Measurements from ENCODE around the gene DMD. TPM values are rescaled to one million over a fixed set of nuclear protein-coding genes. Genes with fewer than 3 reads are reported as not detected.

Gene DMD
- polyA plus RNA-seq, 3 donors = 0.23 TPM; not detected in 2

DNA sequence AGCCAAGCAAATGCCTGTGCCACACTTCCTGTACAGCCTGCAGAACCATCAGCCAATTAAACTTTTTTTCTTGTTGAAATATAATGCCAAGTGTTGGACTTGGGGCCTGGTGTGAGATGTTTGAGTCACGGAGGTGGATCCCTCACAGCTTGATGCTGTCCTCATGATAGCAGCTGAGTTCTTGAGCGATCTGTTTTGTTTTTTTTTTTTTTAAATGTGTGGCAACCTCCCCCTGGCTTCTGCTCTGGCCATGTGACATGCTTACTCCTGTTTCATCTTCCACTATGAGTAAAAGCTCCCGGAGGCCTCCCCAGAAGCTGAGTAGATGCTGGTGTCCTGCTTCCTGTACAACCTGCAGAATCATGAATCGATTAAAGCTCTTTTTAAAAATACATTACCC, 1166.2 kb downstream of the DMD start:
- Mint-ChIP-seq H3K27me3 (ENCODE audit: low read depth in 3 of 3) (no peaks in the 10 kb centered on the region), H3K4me1 (no peaks in the 10 kb centered on the region), H3K4me3 (no peak overlapping the region), H3K36me3 (no peaks in the 10 kb centered on the region), H3K27ac (no peak overlapping the region), H3K9me3 (peaks cover 0 to 3% (median 0%) of the 10 kb centered on the region in 7 donors)
- no peaks in the 10 kb centered on the region for H3K4me1 ChIP-seq (ENCODE audit: control insufficient read depth in 1 of 2, insufficient read depth in 2 of 2, low read length in 2 of 2)
- no peak overlapping the region for H2AFZ ChIP-seq (ENCODE audit: insufficient read depth, low read depth, low read length, poor library complexity, severe bottlenecking)
- no peak overlapping the region for H3K4me3 ChIP-seq (replicated peaks in 1 of 3; ENCODE audit: low read depth in 2 of 3, low read length in 3 of 3)
- H3K36me3 ChIP-seq (replicated peaks in 1 of 2; ENCODE audit: control insufficient read depth in 1 of 2, insufficient read depth in 2 of 2, low read length in 2 of 2) = no peaks in the 10 kb centered on the region
- no peaks in the 10 kb centered on the region for H4K20me1 ChIP-seq (ENCODE audit: insufficient read depth, low read length)
- intact Hi-C loops (cut with micrococcal nuclease) = no loop called here
- H3K27me3 ChIP-seq (ENCODE audit: control insufficient read depth in 2 of 2, insufficient read depth in 2 of 2, low read length in 2 of 2) = no peaks in the 10 kb centered on the region
- no CpG with 5 or more reads among the region's 4 CpGs for WGBS (ENCODE audit: insufficient coverage)
- no peaks in the 10 kb centered on the region for H3K79me2 ChIP-seq (ENCODE audit: insufficient read depth, low read length)
- no peak overlapping the region for H3K27ac ChIP-seq (ENCODE audit: low read depth in 1 of 2, low read length in 2 of 2)
- no peak overlapping the region for H3K4me2 ChIP-seq (replicated peaks; ENCODE audit: extremely low read depth, low read length, poor library complexity, severe bottlenecking)
- no peak overlapping the region for H3K9ac ChIP-seq (ENCODE audit: insufficient read depth, low read length, poor library complexity, severe bottlenecking)
- no peaks in the 10 kb centered on the region for H3K9me3 ChIP-seq (replicated peaks in 1 of 2; ENCODE audit: control insufficient read depth in 1 of 2, insufficient read depth in 1 of 2, low read length in 2 of 2)
- no peak for DNase-seq
- TF ChIP-seq, protein P1, sequence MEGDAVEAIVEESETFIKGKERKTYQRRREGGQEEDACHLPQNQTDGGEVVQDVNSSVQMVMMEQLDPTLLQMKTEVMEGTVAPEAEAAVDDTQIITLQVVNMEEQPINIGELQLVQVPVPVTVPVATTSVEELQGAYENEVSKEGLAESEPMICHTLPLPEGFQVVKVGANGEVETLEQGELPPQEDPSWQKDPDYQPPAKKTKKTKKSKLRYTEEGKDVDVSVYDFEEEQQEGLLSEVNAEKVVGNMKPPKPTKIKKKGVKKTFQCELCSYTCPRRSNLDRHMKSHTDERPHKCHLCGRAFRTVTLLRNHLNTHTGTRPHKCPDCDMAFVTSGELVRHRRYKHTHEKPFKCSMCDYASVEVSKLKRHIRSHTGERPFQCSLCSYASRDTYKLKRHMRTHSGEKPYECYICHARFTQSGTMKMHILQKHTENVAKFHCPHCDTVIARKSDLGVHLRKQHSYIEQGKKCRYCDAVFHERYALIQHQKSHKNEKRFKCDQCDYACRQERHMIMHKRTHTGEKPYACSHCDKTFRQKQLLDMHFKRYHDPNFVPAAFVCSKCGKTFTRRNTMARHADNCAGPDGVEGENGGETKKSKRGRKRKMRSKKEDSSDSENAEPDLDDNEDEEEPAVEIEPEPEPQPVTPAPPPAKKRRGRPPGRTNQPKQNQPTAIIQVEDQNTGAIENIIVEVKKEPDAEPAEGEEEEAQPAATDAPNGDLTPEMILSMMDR (IDR thresholded peaks at IDR 0.05) = no peak

DNA sequence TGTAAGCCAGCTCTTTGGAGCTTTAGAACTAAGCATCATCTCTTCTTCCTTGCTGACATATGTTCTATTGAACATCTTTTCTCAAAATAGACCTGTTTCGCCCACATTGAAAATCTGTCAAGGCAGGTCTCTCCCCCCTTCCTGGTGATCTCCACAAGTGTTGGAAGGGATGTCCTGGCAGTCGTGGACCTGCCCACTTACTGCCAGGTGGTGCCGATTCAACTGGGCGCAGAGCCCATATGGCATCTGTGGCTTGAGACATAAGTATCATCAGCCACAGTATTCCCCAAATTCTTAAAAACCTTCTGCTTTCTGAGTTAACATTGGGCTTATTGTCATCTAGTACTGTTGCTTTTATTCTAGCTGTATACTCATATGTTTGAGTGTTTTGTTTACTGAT, 1170.2 kb downstream of the DMD start:
- DNase-seq = no peak

More for the DNA sequence above, 1170.2 kb downstream of the DMD start:
- Histone ChIP-seq H3K36me3 (replicated peaks in 1 of 2; ENCODE audit: control insufficient read depth in 1 of 2, insufficient read depth in 2 of 2, low read length in 2 of 2) (no peaks in the 10 kb centered on the region), H3K27ac (ENCODE audit: low read depth in 1 of 2, low read length in 2 of 2) (no peak overlapping the region), H2AFZ (ENCODE audit: insufficient read depth, low read depth, low read length, poor library complexity, severe bottlenecking) (no peak overlapping the region), H3K4me3 (replicated peaks in 1 of 3; ENCODE audit: low read depth in 2 of 3, low read length in 3 of 3) (no peak overlapping the region), H3K4me2 (replicated peaks; ENCODE audit: extremely low read depth, low read length, poor library complexity, severe bottlenecking) (no peak overlapping the region), H4K20me1 (ENCODE audit: insufficient read depth, low read length) (no peaks in the 10 kb centered on the region), H3K9me3 (replicated peaks in 1 of 2; ENCODE audit: control insufficient read depth in 1 of 2, insufficient read depth in 1 of 2, low read length in 2 of 2) (no peaks in the 10 kb centered on the region), H3K79me2 (ENCODE audit: insufficient read depth, low read length) (no peaks in the 10 kb centered on the region), H3K27me3 (ENCODE audit: control insufficient read depth in 2 of 2, insufficient read depth in 2 of 2, low read length in 2 of 2) (no peaks in the 10 kb centered on the region), H3K4me1 (ENCODE audit: control insufficient read depth in 1 of 2, insufficient read depth in 2 of 2, low read length in 2 of 2) (no peaks in the 10 kb centered on the region), H3K9ac (ENCODE audit: insufficient read depth, low read length, poor library complexity, severe bottlenecking) (no peak overlapping the region)
- H3K36me3 Mint-ChIP-seq = no peaks in the 10 kb centered on the region
- peaks cover 0 to 4% (median 0%) of the 10 kb centered on the region in 7 donors for H3K9me3 Mint-ChIP-seq
- WGBS (ENCODE audit: insufficient coverage) = 100% methylated on average over 1 of the region's 4 CpGs
- no peaks in the 10 kb centered on the region for H3K27me3 Mint-ChIP-seq (ENCODE audit: low read depth in 3 of 3)
- TF ChIP-seq, protein P1 (IDR thresholded peaks at IDR 0.05) = no peak
- no peaks in the 10 kb centered on the region for H3K4me1 Mint-ChIP-seq
- intact Hi-C loops (cut with micrococcal nuclease) = no loop called here
- H3K4me3 Mint-ChIP-seq = no peak overlapping the region
- H3K27ac Mint-ChIP-seq = no peak overlapping the region

Measured in CD14-positive monocyte (primary cell).